Naive B cell (primary cell): ENCODE measurements around the gene CEP72. TPM values are rescaled to one million over a fixed set of nuclear protein-coding genes. Genes with fewer than 3 reads are reported as not detected.

ENCODE experiments used
- ATAC-seq, 2 donors: fragments of 150-1000 bp; cut with Tn5 transposase; 2 replicates each; pipeline ENCODE4 v1.10.0; 2021; ENCODE audit warnings: low read depth in 2 of 2, mild to moderate bottlenecking in 2 of 2, moderate library complexity in 2 of 2
- DNase-seq: peaks from one replicate; pipeline ENCODE4 v3.0.0; 2022
- H3K27ac Mint-ChIP-seq, 6 donors: one replicate each; pipeline ENCODE4 v1.8.0; 2020 to 2022; ENCODE audit warnings: mild to moderate bottlenecking in 6 of 6, mixed read lengths in 6 of 6, moderate library complexity in 5 of 6, inconsistent platforms in 2 of 6
- H3K27me3 Mint-ChIP-seq, 3 donors: one replicate each; pipeline ENCODE4 v1.8.0; 2021 to 2022; ENCODE audit warnings: mixed read lengths in 3 of 3, mild to moderate bottlenecking in 1 of 3
- H3K36me3 Mint-ChIP-seq, 2 donors: one replicate each; pipeline ENCODE4 v1.8.0; 2020 to 2022; ENCODE audit warnings: mixed read lengths in 2 of 2, inconsistent platforms in 1 of 2, mild to moderate bottlenecking in 1 of 2
- H3K4me1 Mint-ChIP-seq, 3 donors: one replicate each; pipeline ENCODE4 v1.8.0; 2020 to 2022; ENCODE audit warnings: mixed read lengths in 3 of 3, inconsistent platforms in 1 of 3, mild to moderate bottlenecking in 1 of 3, moderate library complexity in 1 of 3
- H3K4me3 Mint-ChIP-seq, 8 donors: one replicate each; pipeline ENCODE4 v1.8.0; 2020 to 2022; ENCODE audit warnings: mild to moderate bottlenecking in 8 of 8, mixed read lengths in 8 of 8, moderate library complexity in 8 of 8, inconsistent platforms in 2 of 8
- H3K9me3 Mint-ChIP-seq, 7 donors: one replicate each; pipeline ENCODE4 v1.8.0; 2020 to 2022; ENCODE audit warnings: mixed read lengths in 7 of 7, mild to moderate bottlenecking in 5 of 7, inconsistent platforms in 2 of 7, moderate library complexity in 1 of 7
- polyA plus RNA-seq, 6 donors: library from polyadenylated mRNA; unstranded; fragments of 300-500 nt; fragmentation: Illumina TruSeq; gene quantifications; one replicate each; pipeline ENCODE4 v1.2.3, GENCODE V29; 2021; ENCODE audit warnings: low read depth in 6 of 6

Gene CEP72
- 1 to 10 TPM in 5 of 6 donors, not detected in 1; 1.9 to 7.8 (median 2.9) TPM for polyA plus RNA-seq

GRCh38 chr5:611731-612486, at the start of gene CEP72:
Gene CEP72, plus strand, starts transcription at chr5:612340. Its CDS starts 22 bp downstream, at chr5:612362.
- peak; percentile 86 for DNase-seq
- H3K9me3 Mint-ChIP-seq: peaks cover 0 to 5% (median 2%) of the 10 kb centered on the region in 7 donors
- ATAC-seq: peak; percentile 87
- peaks cover 45 to 60% (median 47%) of the 10 kb centered on the region in 3 donors for H3K4me1 Mint-ChIP-seq
- peaks cover 5 to 27% (median 22%) of the 10 kb centered on the region in 3 donors for H3K27me3 Mint-ChIP-seq
- H3K27ac Mint-ChIP-seq: peak within 1 kb of the TSS; percentile 11 to 96 (median 76)
- peaks cover 0 to 19% of the 10 kb centered on the region in 2 donors for H3K36me3 Mint-ChIP-seq
- peak within 1 kb of the TSS; percentile 88 to 98 (median 94) for H3K4me3 Mint-ChIP-seq

GRCh38 chr5:565782-566440, 46.2 kb upstream of the CEP72 start:
- Mint-ChIP-seq H3K27ac (peak overlapping the region in 1 of 6 donors; percentile 66), H3K4me3 (peak overlapping the region in 1 of 8 donors; percentile 53), H3K4me1 (peaks cover 0 to 4% (median 4%) of the 10 kb centered on the region in 3 donors), H3K9me3 (peaks cover 0 to 11% (median 3%) of the 10 kb centered on the region in 7 donors), H3K27me3 (peaks cover 17 to 45% (median 32%) of the 10 kb centered on the region in 3 donors), H3K36me3 (no peaks in the 10 kb centered on the region)
- no peak for ATAC-seq
- DNase-seq: no peak

GRCh38 chr5:566636-567309, 45.4 kb upstream of the CEP72 start:
- no peak for DNase-seq
- Mint-ChIP-seq H3K36me3 (no peaks in the 10 kb centered on the region), H3K4me3 (no peak overlapping the region), H3K4me1 (peaks cover 0 to 4% (median 4%) of the 10 kb centered on the region in 3 donors), H3K27me3 (peaks cover 17 to 41% (median 32%) of the 10 kb centered on the region in 3 donors), H3K9me3 (peaks cover 0 to 11% (median 3%) of the 10 kb centered on the region in 7 donors), H3K27ac (peak overlapping the region in 1 of 6 donors; percentile 29)
- no peak for ATAC-seq

- H3K27ac Mint-ChIP-seq: no peak overlapping the region
- H3K4me3 Mint-ChIP-seq: no peak overlapping the region
- H3K4me1 Mint-ChIP-seq: peaks cover 3 to 9% (median 4%) of the 10 kb centered on the region in 3 donors
- peaks cover 0 to 11% (median 3%) of the 10 kb centered on the region in 7 donors for H3K9me3 Mint-ChIP-seq
- H3K27me3 Mint-ChIP-seq: peaks cover 21 to 45% (median 32%) of the 10 kb centered on the region in 3 donors
- no peaks in the 10 kb centered on the region for H3K36me3 Mint-ChIP-seq
- no peak for ATAC-seq
- DNase-seq: no peak
Observed at GRCh38 chr5:567664-568060, 44.5 kb upstream of the CEP72 start.

- peaks cover 0 to 11% (median 3%) of the 10 kb centered on the region in 7 donors for H3K9me3 Mint-ChIP-seq
- H3K4me3 Mint-ChIP-seq: no peak overlapping the region
- ATAC-seq (no peak), DNase-seq (no peak)
- H3K36me3 Mint-ChIP-seq: no peaks in the 10 kb centered on the region
- no peak overlapping the region for H3K27ac Mint-ChIP-seq
- H3K27me3 Mint-ChIP-seq: peaks cover 27 to 51% (median 32%) of the 10 kb centered on the region in 3 donors
- peaks cover 3 to 9% (median 4%) of the 10 kb centered on the region in 3 donors for H3K4me1 Mint-ChIP-seq
Observed at GRCh38 chr5:568061-568781, 43.9 kb upstream of the CEP72 start.

GRCh38 chr5:568809-569208, 43.3 kb upstream of the CEP72 start:
- no peak overlapping the region for H3K4me3 Mint-ChIP-seq
- H3K36me3 Mint-ChIP-seq: no peaks in the 10 kb centered on the region
- ATAC-seq (no peak), DNase-seq (no peak)
- H3K27ac Mint-ChIP-seq: no peak overlapping the region
- H3K9me3 Mint-ChIP-seq: peaks cover 0 to 12% (median 3%) of the 10 kb centered on the region in 7 donors
- peaks cover 3 to 9% (median 4%) of the 10 kb centered on the region in 3 donors for H3K4me1 Mint-ChIP-seq
- peaks cover 28 to 57% (median 38%) of the 10 kb centered on the region in 3 donors for H3K27me3 Mint-ChIP-seq

GRCh38 chr5:569358-569867, 42.7 kb upstream of the CEP72 start:
- ATAC-seq (no peak), DNase-seq (no peak)
- Mint-ChIP-seq H3K36me3 (no peaks in the 10 kb centered on the region), H3K27me3 (peaks cover 30 to 63% (median 44%) of the 10 kb centered on the region in 3 donors), H3K4me1 (peaks cover 3 to 9% (median 4%) of the 10 kb centered on the region in 3 donors), H3K9me3 (peaks cover 0 to 12% (median 3%) of the 10 kb centered on the region in 7 donors), H3K27ac (no peak overlapping the region), H3K4me3 (peak overlapping the region in 1 of 8 donors; percentile 9)

- Mint-ChIP-seq H3K9me3 (peaks cover 0 to 18% (median 4%) of the 10 kb centered on the region in 7 donors), H3K27me3 (peaks cover 35 to 68% (median 49%) of the 10 kb centered on the region in 3 donors), H3K4me1 (peaks cover 3 to 9% (median 4%) of the 10 kb centered on the region in 3 donors), H3K4me3 (no peak overlapping the region), H3K27ac (no peak overlapping the region), H3K36me3 (peaks cover 0 to 2% of the 10 kb centered on the region in 2 donors)
- ATAC-seq (no peak), DNase-seq (no peak)
Observed at GRCh38 chr5:569868-570361, 42.2 kb upstream of the CEP72 start.

GRCh38 chr5:570446-570845, 41.7 kb upstream of the CEP72 start:
- ATAC-seq: no peak
- DNase-seq: no peak
- H3K4me3 Mint-ChIP-seq: no peak overlapping the region
- peaks cover 40 to 73% (median 54%) of the 10 kb centered on the region in 3 donors for H3K27me3 Mint-ChIP-seq
- H3K4me1 Mint-ChIP-seq: peaks cover 3 to 9% (median 4%) of the 10 kb centered on the region in 3 donors
- H3K36me3 Mint-ChIP-seq: peaks cover 0 to 7% of the 10 kb centered on the region in 2 donors
- peaks cover 2 to 23% (median 8%) of the 10 kb centered on the region in 7 donors for H3K9me3 Mint-ChIP-seq
- peak overlapping the region in 1 of 6 donors; percentile 33 for H3K27ac Mint-ChIP-seq

- Mint-ChIP-seq H3K27me3 (peaks cover 43 to 76% (median 57%) of the 10 kb centered on the region in 3 donors), H3K27ac (no peak overlapping the region), H3K36me3 (peaks cover 0 to 11% of the 10 kb centered on the region in 2 donors), H3K4me1 (peaks cover 3 to 9% (median 4%) of the 10 kb centered on the region in 3 donors), H3K4me3 (no peak overlapping the region), H3K9me3 (peaks cover 7 to 27% (median 13%) of the 10 kb centered on the region in 7 donors)
- ATAC-seq (no peak), DNase-seq (no peak)
Observed at GRCh38 chr5:570886-571285, 41.3 kb upstream of the CEP72 start.

- H3K4me3 Mint-ChIP-seq: peak overlapping the region in 1 of 8 donors; percentile 15
- DNase-seq (no peak), ATAC-seq (no peak)
- H3K9me3 Mint-ChIP-seq: peaks cover 13 to 29% (median 16%) of the 10 kb centered on the region in 7 donors
- H3K36me3 Mint-ChIP-seq: peaks cover 4 to 20% of the 10 kb centered on the region in 2 donors
- H3K27me3 Mint-ChIP-seq: peaks cover 45 to 75% (median 52%) of the 10 kb centered on the region in 3 donors
- H3K27ac Mint-ChIP-seq: no peak overlapping the region
- peaks cover 3 to 9% (median 4%) of the 10 kb centered on the region in 3 donors for H3K4me1 Mint-ChIP-seq
Observed at GRCh38 chr5:571791-572190, 40.3 kb upstream of the CEP72 start.

GRCh38 chr5:572398-573019, 39.6 kb upstream of the CEP72 start:
- DNase-seq: no peak
- H3K9me3 Mint-ChIP-seq: peaks cover 13 to 33% (median 22%) of the 10 kb centered on the region in 7 donors
- no peak overlapping the region for H3K27ac Mint-ChIP-seq
- peaks cover 41 to 68% (median 45%) of the 10 kb centered on the region in 3 donors for H3K27me3 Mint-ChIP-seq
- peaks cover 0 to 9% (median 3%) of the 10 kb centered on the region in 3 donors for H3K4me1 Mint-ChIP-seq
- no peak overlapping the region for H3K4me3 Mint-ChIP-seq
- H3K36me3 Mint-ChIP-seq: peaks cover 4 to 20% of the 10 kb centered on the region in 2 donors
- ATAC-seq: no peak
